Myometrial cell (primary cell): ENCODE measurements around the gene OR10Z1. TPM values are rescaled to one million over a fixed set of nuclear protein-coding genes. Genes with fewer than 3 reads are reported as not detected.

Experiments
- total RNA-seq: library from RNA; depleted of rRNA; stranded (reverse); fragments of >200 nt; gene quantifications from 2 replicates; pipeline ENCODE4 v1.2.3, GENCODE V29; 2015

Gene OR10Z1
- not detected in 2 replicates for total RNA-seq

GRCh38 chr1:158604968-158605367, at the start of gene OR10Z1:
Gene OR10Z1, plus strand, starts transcription at chr1:158605268. Its CDS starts 1,171 bp downstream, at chr1:158606439.

GRCh38 chr1:158570480-158570879, 34.6 kb upstream of the OR10Z1 start, which contains the start of gene OR6P1:
Gene OR6P1, minus strand, starts transcription at chr1:158570580. Its CDS starts 6,976 bp downstream, at chr1:158563604.

GRCh38 chr1:158579733-158580132, 25.3 kb upstream of the OR10Z1 start, which contains the start of gene OR10X1:
Gene OR10X1, minus strand, starts transcription at chr1:158579899. Its CDS starts 0 bp downstream, at chr1:158579899.

Other genes with a start within 250 kb of the OR10Z1 start
- gene OR10T2, start 205.8 kb upstream of the OR10Z1 start, total RNA-seq: not detected in 2 replicates
- gene OR10K2, start 179.0 kb upstream of the OR10Z1 start, total RNA-seq: not detected in 2 replicates
- gene OR10K1, start 143.4 kb upstream of the OR10Z1 start, total RNA-seq: not detected in 2 replicates
- not detected in 2 replicates for gene OR10R2, start 133.0 kb upstream of the OR10Z1 start, total RNA-seq
- gene OR6Y1, start 50.9 kb upstream of the OR10Z1 start, total RNA-seq: not detected in 2 replicates
- gene OR6P1, start 34.7 kb upstream of the OR10Z1 start, total RNA-seq: not detected in 2 replicates
- gene OR10X1, start 25.4 kb upstream of the OR10Z1 start, total RNA-seq: not detected in 2 replicates
- gene SPTA1, start 81.4 kb downstream of the OR10Z1 start, total RNA-seq: not detected in 2 replicates
- not detected in 2 replicates for gene OR6K2, start 95.4 kb downstream of the OR10Z1 start, total RNA-seq
- not detected in 2 replicates for gene OR6K3, start 115.5 kb downstream of the OR10Z1 start, total RNA-seq
- gene OR6K6, start 149.5 kb downstream of the OR10Z1 start, total RNA-seq: not detected in 2 replicates
- not detected in 2 replicates for gene OR6N1, start 166.9 kb downstream of the OR10Z1 start, total RNA-seq
- gene OR6N2, start 175.9 kb downstream of the OR10Z1 start, total RNA-seq: not detected in 2 replicates
- not detected in 2 replicates for gene MNDA, start 226.1 kb downstream of the OR10Z1 start, total RNA-seq